HS-5 (cell line): Measurements from ENCODE around the gene PPP5C.
A peak's percentile ranks its signal among the peaks of the same experiment; 100 is the strongest.
"Not testable (repeated sequence)": the region's sequence is repeated elsewhere in the genome, so short reads cannot be mapped to it uniquely, and the experiment has no call there.

Source experiments
- DNase-seq: peaks from one replicate; pipeline ENCODE4 v3.0.0-alpha.2; 2012; ENCODE audit warnings: low read depth

Gene PPP5C

DNA sequence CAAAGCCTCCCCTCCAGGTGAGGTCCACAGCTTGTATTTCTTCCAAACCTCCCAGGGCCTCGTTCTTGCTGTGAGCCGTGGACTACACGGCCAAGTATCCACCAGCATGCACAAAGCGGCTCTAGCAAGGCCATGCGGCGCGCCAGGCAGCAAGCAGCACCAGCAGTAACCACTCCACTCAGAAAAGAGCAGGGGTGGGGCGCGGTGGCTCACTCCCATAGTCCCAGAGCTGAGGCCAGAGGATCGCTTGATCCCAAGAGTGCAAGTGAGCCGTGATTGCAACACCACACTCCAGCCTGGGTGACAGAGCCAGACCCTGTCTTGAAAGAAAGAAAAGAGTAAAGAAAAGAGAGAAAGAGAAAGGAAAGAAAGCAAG is 61.8 kb downstream of the PPP5C start:
- no peak for DNase-seq

DNA sequence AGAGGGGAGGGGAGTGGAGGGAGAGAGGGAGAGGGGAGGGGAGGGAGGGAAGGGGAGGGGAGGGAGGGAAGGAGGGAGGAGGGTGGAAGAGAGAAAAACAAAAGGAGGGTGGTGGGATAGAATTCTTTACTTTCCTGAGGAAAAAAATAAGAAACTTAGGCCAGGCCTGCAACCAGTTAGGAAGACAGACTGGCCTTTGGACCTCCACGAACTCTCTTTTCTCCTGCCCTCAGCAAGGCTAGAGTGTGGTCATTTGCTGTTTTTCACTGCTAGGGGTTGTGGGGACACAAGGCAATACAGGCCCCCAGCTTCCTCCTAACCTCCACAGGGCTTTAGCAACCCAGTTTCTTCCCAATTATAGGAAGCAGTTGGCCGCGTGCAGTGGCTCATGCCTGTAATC is 62.3 kb downstream of the PPP5C start:
- no peak for DNase-seq

DNA sequence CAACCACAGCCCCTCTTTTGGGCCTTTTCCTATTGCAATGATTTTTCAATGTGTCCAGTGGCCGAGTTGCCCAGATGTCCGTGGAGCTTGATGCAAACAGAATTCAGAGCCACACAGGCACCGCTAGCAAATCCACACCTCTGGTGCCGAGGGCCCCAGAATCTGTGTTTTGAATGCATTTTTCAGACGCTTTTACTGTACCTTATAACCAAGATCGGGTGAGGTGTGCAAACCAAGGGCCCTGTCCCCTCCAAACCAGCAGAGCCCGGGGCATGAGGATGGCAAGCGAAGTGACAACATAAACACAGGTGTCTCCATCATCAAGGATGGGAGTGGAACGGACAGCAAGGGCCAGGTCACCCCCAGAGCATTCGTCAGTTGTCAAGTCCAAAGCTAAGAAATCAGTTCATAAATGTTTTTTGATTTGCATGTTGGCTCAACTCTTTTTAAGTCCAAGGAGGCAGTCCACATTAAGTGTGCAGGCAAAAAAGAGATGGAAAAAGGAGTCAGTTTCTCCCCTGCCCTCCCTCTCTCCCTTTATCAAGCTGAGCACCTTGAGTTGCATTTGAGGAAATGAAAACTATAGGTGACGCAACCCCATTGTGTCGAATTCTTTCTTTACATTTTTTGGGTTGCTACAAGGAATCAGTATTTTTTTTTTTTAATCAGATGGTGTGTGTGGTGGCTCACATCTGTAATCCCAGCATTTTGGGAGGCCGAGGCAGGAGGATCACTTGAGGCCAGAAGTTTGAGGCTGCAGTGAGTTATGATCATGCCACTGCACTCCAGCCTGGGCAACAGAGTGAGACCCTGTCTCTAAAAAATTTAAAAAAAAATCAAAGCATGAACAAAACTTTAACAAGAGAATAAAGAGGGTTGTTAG is 63.6 kb downstream of the PPP5C start:
- no peak for DNase-seq

DNA sequence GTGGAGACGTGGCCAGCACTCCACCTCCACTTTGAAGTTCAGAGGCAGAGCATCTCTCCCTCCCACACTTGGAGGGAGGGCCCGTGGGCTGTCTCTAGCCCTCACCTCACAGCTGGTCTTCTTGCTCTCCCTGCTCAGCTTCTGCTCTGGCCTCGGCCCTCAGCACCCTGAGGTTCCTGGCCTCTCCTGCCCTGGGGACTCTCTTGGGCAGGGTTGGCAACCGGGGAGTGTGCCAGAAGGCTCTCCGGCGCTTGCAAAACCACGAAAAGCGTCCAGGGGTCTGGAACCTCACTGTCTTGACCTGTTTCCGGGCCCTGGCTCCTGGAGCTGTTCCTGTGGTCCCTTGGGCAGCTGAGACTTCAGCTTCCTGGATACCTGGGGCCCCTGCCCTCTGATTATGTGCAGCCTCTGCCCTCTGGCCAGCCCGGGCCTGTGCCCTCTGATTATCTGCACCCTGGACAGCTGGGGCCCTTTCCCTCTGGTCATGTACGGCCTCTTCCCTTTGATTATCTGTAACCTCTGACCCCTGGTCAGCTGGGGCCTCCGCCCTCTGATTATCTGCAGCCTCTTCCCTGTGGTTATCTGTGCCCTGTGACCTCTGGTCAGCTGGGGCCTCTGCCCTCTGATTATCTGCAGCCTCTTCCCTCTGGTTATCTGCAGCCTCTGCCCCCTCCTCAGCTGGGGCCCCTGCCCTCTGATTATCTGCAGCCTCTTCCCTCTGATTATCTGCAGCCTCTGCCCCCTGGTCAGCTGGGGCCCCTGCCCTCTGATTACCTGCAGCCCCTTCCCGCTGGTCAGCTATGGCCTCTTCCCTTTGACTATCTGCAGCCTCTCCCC is 64.4 kb downstream of the PPP5C start:
- no peak for DNase-seq

DNA sequence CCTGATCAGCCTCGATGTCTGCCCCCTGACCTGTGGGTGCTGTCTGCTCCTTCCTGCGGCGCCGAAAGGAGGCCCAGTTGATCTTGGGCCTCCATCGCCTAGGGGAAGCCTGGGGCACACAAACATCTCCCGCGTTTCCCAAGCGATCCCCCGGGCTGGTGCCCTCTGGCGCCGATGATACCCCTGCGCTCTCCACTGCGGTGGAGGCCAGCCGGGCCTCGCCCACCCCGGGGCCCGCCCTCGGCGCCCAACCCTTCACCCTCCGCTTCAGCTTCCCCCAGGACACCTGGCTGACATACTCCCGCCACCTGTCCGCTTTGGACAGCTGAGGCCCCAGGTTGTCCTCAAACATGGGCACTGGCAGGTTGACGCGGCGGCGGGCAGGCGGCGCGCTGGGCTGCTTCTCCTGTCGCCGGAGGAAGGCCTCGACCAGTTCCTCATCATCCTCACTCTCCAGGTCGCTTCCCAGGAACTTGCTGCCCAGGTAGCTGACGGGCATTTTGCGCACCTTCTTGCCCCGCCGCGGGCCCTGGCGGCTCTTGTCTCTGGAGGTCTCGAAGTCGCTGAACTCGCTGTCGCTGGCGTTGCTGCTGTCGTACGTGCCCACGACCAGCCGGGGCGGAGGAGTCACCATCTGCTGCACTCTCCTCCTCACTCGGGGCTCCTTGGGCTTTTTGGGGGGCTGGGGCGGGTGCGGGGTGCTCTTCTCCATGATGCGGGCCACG is 65.2 kb downstream of the PPP5C start:
- no peak for DNase-seq

DNA sequence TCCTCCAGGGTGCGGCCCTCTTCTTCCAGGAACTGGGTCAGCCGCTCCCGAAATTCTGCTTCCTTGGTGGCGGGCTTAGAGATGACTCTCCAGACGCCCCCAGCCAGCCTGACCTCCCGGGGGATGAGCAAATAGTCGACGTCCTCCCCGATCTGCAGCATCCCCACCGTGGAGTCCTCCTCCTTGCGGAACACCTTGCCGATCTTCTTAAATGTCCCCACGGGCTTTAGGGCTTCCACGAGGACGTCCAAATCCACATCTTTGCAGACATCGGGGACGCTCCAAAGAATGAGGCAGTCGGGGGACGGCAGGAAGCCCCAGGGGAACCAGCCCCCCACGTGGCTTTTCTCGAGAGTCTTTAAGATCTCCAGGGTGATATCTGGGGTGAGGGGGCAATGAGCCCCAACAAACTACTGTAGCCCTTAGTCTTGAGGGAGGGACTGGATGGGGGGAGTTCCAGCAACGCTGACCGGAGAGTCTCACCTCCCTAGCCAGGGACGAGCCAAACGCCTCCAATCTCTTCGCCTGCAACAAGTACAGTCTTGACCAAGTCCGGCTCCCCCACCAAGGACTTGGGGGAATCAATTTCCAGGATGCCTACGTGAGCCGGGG is 65.9 kb downstream of the PPP5C start:
- no peak for DNase-seq

DNA sequence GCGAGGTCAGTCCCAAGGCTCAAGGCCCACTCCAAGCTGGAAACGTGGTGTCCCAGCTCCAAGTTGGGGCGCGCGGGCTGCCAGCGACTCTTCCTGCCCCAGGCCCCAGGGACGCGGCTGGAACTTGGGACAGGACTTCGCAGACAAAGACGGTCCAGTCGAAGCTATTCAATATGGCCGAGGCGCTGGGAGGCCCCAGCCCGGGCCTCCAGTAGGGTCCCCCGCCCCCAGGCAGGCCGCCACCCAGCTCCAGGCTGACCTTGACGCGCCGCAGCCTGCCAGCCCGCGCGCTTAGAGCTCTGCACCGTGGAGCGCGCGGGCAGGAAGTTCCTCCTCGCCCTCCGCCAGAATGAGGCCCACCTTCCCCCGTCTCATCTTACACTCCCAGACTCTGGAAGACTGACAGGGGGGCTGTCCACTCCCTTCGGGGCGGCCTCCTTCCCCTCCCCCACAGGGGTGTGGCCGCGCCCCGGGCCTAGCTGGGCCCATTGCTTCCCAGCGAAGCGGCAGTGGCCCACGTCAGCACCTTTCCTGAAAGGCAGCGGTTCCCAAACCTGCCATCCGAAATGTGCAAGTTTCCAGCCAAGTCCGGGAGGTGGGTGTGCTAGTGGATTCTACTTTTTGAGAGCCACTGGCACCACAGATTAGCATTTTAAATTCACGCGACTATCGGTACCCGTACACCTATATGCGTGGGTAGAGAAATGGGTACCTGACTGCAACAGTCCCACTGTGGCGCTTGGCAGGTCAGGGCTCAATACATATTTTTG is 66.6 kb downstream of the PPP5C start, which contains the start of gene CCDC8:
Gene CCDC8, minus strand, starts transcription at position 303 of the 770 bp plus-strand sequence. CDS start 754 bp downstream, outside the sequence.
- DNase-seq = no peak

DNA sequence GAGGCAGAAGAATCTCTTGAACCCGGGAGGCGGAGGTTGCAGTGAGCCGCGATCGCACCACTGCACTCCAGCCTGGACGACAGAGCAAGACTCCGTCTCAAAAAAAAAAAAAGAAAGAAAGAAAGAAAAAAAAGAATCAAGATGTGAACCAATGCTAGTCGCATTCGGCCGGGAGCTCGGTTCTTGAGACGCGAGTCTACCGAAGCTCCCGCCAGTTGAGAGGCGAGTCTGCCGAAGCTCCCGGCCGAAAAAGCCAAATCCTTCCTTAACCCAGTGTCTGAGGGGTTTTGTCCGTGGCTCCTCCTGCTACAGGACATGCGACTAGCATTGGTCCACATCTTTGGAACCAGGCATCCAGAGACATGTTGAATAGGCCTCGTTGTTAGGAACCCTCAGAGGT is 68.0 kb downstream of the PPP5C start:
- not testable (repeated sequence) for DNase-seq

DNA sequence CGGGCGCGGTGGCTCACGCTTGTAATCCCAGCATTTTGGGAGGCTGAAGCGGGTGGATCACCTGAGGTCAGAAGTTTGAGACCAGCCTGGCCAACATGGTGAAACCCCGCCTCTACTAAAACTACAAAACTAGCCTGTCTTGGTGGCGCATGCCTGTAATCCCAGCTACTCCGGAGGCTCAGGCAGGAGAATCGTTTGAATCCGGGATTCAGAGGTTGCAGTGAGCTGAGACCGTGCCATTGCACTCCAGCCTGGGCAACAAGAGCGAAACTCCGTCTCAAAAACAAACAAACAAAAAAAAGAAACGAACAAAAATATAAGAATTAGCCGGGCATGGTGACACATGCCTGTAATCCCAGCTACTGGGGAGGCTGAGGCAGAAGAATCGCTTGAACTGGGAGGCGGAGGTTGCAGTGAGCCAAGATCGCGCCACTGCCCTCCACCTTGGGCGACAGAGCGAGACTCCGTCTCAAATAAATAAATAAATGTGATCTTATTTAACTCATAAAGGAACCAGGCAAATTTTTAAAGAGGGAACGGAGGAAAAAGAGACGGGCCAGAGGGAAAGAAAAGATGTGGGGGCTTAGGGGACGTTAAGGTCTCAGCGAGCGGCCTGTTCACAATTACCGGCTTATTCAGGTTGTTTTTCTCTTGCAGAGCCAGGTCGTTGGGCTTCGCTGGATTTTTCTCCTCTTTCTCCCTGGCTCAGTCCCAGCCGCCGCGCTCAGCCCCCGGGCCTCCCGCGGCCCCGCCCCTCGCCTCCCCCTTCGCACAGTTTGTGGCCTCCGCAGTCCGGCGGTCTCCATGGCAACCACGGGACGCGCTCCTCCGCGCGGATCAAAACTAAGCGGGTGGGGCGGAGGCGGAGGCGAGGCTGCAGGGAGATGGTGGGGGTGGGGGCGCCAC is 69.2 kb downstream of the PPP5C start:
- DNase-seq = peak; percentile 15

DNA sequence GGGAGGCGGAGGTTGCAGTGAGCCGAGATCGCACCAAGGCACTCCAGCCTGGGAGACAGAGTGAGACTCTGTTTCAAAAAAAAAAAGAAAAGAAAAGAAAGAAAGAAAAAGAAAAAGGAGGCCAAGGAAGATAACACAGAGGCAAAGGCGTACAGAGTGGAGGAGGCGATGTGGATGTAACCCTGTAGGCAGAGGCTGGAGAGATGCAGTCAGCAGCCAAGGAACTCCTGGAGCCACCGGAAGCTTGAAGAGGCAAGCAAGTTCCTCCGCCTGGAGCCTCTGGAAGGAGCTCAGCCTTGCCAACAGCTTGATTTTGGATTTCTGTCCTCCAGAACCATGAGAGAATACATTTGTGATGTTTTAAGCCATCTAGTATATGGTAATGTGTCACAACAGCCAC is 73.2 kb downstream of the PPP5C start:
- DNase-seq = no peak

DNA sequence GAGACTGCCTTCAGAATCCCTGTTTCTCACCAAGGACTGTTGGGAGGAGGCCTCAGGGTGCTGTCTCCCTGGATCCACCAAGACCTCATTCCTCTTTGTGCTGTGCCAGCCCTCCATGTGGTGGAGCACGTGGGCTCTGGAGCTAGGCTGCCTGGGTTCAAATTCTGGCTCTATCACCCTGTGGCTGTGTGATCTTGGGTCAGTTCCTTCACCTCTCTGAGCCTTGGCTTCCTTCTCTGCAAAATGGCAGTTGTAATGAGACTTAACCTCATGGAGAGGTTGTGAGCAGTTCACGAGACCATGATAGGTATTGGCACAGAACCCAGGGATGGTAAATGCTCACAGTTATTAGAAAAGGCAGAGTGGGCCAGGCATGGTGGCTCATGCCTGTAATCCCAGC is 75.5 kb downstream of the PPP5C start:
- DNase-seq = no peak

DNA sequence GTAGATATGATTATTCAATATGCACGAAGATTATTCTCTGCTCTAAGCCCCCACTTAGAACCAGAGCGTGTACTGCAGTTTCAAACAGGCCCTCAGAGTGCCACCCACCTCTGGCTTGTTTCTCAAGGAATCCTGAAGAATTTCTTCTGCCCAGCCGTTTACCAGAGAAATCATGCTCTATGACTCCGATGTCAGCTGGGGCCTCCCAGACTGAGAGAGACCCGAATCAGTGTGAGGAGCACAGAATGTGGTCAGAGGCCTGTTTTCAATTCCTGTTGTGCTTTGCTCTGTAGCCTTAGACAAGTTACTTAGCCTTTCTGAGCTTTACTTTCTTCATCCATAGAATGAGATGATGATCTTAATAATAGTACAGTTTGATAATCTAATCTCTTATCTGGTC is 76.3 kb downstream of the PPP5C start:
- DNase-seq = no peak

DNA sequence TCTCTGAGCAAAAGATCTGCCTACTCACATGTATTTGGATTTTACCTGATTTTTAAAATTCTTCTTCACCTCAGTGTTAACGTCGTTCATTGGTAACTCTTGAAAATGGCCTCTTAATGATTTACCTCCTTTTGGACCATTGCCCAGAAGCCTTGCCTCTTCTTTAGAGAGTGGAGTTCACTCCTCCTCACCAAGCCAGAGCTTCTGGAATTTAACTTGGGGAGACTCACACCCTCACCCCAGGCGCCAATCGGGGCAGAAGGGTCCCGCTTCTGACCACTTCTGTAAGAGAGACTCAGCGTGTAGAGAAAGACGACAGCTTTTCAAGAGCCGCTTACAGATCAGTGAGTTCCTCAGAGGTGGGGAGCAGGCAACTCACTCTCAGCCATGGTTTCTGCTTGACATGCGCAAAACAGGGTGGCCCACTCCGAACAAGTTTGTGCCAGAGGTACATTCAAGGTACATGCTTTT is 79.2 kb downstream of the PPP5C start:
- no peak for DNase-seq

DNA sequence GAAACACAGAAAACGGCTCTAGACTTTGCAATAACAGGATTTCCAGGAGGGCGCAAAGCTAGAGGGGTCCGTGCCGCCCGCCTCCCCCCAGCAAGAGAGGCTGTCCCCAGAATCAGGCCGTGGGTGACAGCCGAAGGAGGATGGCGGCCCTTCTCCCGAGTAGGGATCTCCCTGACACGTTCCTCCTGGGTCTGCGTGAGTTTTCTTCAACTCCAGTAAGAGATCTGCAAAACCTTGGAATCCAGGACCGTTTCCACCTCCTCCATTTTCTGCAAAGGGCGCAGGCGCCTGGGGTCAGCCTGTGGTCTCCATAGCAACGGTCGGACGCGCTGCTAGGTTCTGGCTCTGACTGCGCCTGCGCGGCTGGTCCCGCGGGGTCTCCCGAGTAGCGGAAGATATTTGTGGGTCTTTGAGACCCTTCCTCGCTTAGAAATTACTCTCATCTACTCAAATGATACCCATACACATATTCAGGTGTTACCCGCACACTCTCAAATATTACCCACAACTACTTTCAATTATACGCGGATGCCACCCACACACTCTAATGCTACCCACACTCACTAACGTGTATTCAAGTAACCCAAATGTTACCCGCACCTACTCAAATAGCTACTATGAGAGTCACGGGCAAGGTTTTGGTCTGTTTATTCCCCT is 79.7 kb downstream of the PPP5C start:
- DNase-seq = no peak

DNA sequence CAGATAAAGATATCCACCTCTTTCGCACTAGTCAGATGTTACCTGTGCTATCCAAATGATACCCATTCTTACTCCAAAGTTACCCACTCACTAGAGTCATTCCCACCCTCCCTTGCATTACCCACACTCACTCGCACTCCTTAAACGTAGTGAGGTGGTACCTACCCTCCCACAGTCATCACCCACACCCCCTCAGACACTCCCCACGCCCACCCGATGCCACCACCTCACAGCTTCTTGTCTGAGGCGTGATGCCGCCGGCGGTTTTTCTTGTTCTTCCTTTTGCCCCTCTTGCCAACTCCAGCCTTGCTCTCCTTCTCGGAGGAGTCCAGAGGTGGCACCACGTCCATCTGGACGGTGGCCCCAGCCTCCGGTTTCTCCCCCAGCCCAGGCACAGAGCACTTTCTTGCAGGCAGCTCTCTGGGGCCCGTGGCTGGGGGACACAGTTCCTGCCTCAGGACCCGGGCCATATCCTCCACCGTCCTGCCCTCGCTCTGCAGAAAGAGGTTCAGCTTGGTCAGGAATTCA is 80.7 kb downstream of the PPP5C start:
- no peak for DNase-seq

DNA sequence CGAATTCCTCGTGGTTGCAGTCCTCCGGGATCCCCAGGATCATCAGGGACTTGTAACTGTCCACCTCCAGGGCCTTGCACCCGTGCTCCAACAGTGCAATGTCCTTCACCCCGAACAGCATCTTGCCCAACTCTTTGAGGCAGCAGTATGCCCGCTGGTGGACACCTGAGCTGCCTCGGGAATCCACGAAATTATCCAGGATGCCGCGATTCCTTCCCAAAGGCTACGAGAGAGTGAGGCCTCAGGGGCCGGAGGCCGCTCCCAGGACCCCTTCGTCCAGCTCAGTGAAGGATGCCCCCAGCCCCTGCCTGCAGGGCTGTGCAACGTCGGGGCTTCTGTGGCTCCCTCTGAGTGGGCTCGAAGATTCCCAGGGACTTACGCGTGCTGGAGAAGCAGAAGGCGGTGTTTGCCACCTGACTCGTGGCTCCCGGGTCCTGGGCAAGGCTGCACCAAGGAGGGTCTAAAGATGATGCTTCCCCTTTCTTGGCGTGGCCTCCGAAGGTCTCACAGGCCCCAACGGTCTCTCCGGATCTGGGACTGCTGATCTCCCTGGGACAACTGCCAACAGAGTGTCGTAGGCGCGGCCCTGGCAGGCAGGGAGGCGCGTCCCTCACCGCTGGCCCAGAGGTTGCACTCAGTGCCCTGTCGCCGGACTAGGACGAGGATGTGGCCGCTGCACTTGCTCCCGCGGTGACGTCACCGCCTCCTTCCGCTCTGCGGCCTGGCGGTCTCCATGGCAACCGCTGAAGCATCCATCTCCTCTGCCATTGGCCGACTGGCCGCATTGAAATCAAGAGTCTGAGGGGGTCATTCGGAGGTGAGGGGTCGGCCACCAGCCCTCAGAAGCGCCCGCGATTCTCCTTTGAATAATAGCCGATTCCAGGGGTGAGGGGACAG is 81.6 kb downstream of the PPP5C start, which contains the start of gene PNMA8C:
Gene PNMA8C, minus strand, starts transcription at position 698 of the 897 bp plus-strand sequence. Its CDS starts 577 bp downstream, at position 121.
- DNase-seq = no peak

DNA sequence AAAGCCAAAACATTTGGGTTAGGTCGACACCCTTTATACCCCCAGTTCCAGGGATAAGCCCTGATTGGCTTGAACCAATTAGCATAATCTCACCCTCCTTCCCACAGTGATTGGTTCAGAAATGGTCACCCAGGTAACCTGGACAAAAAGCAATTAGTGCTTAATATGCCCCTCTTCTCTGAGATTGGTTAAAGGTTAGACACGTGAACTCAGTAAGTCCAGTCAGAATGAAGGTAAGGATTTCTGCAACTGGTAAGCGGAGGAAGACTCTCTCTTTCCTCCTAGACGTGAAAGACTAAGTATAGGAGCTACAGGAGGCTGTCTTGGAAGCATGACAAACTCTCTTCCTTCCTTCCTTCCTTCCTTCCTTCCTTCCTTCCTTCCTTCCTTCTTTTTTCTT is 83.1 kb downstream of the PPP5C start:
- DNase-seq = no peak

DNA sequence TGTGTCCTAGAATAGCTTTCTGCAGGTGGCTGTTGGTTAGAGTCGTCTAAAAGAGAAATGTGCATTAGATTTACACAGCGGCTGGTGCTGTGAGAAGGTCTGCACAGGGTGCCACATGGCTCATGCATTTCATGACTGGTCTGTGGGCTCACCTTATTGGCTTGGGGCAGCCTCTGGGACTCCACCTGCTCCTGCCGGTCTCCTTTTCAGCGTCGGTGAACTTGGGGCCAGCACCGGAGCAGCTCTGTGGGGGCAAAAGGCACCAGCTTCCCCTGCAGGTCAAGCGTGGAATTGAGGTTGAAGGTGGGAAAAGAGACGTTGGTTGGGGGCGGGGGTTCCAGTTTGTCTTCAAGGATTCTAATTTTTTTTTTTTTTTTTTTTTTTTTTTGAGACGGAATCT is 84.9 kb downstream of the PPP5C start:
- DNase-seq = no peak
